ENCODE data around the gene LRRC4.
A peak's percentile ranks its signal among the peaks of the same experiment; 100 is the strongest.

The LRRC4 gene

DNA sequence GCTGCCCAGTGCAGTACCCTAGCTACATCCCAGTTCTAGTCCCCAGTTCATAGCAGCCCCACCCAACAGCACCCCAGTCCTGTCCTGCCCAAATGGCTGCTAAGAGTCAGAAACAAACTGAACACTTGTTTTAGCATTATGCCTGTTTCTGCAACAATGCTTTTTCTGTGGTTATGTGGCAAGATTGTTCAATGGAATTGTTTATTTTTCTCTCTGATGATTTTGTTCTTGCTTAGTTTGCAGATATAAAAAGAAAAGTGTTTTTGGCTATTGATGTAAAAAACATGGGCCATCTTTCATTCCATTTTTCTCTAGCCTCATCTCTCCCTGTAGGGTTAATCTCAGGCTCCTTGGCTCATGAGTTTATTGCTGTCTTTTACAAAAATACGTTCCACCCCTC is 42.5 kb downstream of the LRRC4 start:
- Mint-ChIP-seq H3K27ac (no peak overlapping the region), H3K9me3 (no peaks in the 10 kb centered on the region), H3K27me3 (ENCODE audit: low read depth, poor library complexity) (no peaks in the 10 kb centered on the region), H3K4me3 (no peak overlapping the region), H3K36me3 (ENCODE audit: low read depth) (peaks cover 27% of the 10 kb centered on the region), H3K4me1 (peaks cover 5% of the 10 kb centered on the region)
- DNase-seq, result no peak
- TF ChIP-seq, protein P1, sequence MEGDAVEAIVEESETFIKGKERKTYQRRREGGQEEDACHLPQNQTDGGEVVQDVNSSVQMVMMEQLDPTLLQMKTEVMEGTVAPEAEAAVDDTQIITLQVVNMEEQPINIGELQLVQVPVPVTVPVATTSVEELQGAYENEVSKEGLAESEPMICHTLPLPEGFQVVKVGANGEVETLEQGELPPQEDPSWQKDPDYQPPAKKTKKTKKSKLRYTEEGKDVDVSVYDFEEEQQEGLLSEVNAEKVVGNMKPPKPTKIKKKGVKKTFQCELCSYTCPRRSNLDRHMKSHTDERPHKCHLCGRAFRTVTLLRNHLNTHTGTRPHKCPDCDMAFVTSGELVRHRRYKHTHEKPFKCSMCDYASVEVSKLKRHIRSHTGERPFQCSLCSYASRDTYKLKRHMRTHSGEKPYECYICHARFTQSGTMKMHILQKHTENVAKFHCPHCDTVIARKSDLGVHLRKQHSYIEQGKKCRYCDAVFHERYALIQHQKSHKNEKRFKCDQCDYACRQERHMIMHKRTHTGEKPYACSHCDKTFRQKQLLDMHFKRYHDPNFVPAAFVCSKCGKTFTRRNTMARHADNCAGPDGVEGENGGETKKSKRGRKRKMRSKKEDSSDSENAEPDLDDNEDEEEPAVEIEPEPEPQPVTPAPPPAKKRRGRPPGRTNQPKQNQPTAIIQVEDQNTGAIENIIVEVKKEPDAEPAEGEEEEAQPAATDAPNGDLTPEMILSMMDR (IDR thresholded peaks at IDR 0.05), result no peak

DNA sequence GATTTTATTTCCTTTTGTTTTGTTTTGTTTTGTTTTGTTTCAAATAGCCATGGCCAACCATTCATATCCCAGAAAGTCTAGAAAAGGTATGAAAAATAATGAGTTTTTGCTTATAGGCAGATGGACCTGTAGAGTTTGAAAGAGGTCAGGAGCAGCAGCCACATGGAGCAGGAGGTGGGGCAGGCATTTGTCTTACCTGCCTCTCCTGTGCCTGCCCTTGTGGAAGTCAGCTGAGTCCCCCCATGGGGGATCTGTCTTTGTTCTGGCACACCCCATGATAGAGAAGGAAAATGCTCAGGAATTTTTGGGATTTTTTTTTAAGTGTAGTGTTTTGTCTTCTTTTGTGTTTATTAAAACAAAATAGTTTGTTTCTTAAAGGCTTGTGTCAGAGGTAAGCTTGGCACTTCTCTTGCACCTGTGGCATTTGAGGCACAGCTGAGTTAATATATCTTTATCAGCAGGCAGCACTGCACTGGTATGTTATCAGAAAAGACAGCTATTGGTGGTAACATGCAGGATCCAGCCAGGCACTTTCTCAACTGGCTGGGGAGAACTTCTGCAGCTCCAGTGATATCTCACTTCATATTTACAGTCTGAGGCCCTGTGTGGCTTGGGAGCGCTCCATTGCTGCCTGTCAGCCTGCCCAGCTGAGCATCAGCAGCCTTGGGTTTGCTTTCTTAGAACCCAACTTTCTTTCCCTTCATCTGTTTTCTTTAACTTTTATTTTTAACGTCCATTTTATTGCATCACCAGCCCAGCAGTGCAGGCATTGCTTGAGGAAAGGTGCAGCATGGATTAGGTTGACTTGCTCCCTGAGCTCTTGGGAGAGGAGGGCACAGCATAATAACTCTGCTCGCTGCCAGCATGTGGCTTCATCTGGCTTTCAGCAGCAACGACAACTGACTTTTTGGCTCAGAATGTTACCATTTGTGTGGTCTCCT is 44.4 kb downstream of the LRRC4 start:
- H3K27ac Mint-ChIP-seq, result no peak overlapping the region
- peaks cover 10% of the 10 kb centered on the region for H3K36me3 Mint-ChIP-seq (ENCODE audit: low read depth)

DNA sequence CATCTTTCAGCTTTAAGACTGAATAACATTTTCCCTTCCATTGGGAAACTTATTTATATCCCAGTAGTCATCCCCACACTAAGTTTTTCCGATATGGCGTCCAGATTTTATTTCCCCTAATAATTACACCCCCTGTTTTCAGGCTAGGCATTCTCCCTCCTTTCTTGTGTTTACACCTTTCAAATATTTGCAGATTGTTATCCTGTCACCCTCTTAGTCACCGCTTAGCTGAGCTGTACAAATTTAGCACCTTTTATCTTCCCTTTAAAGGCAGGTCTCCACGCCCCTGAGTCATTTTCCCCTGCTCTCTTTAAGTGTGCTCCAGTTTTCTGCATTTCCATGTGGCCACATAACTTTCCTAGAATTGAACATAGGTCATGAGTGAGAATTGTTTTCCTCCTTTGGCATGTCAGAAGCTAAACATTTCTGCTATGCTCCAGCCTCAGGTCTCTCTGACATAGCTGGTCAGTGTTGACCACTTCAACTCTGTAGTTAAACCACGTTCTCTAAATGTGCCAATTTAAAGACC is 47.4 kb downstream of the LRRC4 start:
- no peak for DNase-seq
- H3K9me3 Mint-ChIP-seq, result peaks cover 7% of the 10 kb centered on the region

More for the DNA sequence above, 44.4 kb downstream of the LRRC4 start:
- Mint-ChIP-seq H3K27me3 (ENCODE audit: low read depth, poor library complexity) (no peaks in the 10 kb centered on the region), H3K4me3 (no peak overlapping the region), H3K4me1 (no peaks in the 10 kb centered on the region), H3K9me3 (no peaks in the 10 kb centered on the region)
- DNase-seq, result no peak
- TF ChIP-seq, protein P1 (IDR thresholded peaks at IDR 0.05), result no peak

DNA sequence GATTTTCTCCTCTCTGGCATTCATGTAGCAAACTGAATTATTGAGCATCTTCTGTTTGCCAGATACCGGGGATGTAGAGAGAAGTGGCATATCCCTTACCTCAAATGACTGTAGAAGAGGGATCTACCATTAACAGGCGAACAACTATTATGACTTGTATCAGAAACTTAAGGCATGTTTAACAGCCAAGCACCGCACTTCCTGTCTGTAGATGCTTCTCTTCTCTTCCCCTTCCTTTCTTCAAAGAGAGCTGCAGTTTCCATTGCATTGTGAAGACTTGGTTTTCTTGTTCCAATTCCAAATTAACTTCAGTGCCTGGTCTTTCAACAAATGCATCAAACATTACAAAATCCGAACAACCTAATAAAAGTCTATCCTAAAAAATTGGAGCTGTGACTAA is 49.3 kb downstream of the LRRC4 start:
- Mint-ChIP-seq H3K27me3 (ENCODE audit: low read depth, poor library complexity) (no peaks in the 10 kb centered on the region), H3K36me3 (ENCODE audit: low read depth) (peaks cover 24% of the 10 kb centered on the region), H3K9me3 (peaks cover 20% of the 10 kb centered on the region), H3K27ac (no peak overlapping the region), H3K4me3 (no peak overlapping the region), H3K4me1 (peaks cover under 1% of the 10 kb centered on the region)
- TF ChIP-seq, protein P1 (IDR thresholded peaks at IDR 0.05), result no peak
- DNase-seq, result no peak

More for the DNA sequence above, 47.4 kb downstream of the LRRC4 start:
- no peaks in the 10 kb centered on the region for H3K4me1 Mint-ChIP-seq
- H3K4me3 Mint-ChIP-seq, result no peak overlapping the region
- TF ChIP-seq, protein P1 (IDR thresholded peaks at IDR 0.05), result no peak
- no peaks in the 10 kb centered on the region for H3K27me3 Mint-ChIP-seq (ENCODE audit: low read depth, poor library complexity)
- H3K27ac Mint-ChIP-seq, result peak overlapping the region; percentile 24
- H3K36me3 Mint-ChIP-seq (ENCODE audit: low read depth), result peaks cover 8% of the 10 kb centered on the region

DNA sequence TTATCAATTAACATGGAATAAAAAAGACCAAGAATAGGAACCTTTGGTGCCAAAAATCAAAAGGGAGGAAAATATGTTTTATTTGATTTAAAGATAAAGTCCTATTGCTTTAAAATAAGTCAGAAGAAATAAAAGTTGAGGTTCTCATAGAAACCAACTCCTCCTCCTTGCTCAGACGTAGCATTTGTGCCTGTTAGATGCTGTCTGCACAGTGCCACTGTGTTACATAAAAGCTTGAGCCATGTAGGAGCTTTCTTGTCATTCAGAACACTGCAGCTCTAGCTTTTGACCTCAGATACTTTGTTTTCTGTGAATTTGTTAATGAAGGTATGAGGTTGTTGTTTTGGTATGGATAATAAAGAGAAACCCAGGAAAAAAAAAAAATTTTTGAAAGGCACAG is 50.3 kb downstream of the LRRC4 start:
- Mint-ChIP-seq H3K36me3 (ENCODE audit: low read depth) (peaks cover 33% of the 10 kb centered on the region), H3K27me3 (ENCODE audit: low read depth, poor library complexity) (no peaks in the 10 kb centered on the region), H3K9me3 (peaks cover 20% of the 10 kb centered on the region), H3K4me1 (peaks cover 12% of the 10 kb centered on the region), H3K4me3 (no peak overlapping the region), H3K27ac (no peak overlapping the region)
- no peak for DNase-seq
- TF ChIP-seq, protein P1 (IDR thresholded peaks at IDR 0.05), result no peak
